ENCODE data around the gene ZFTA.
A peak's percentile ranks its signal among the peaks of the same experiment; 100 is the strongest.
"Not testable (repeated sequence)": the region's sequence is repeated elsewhere in the genome, so short reads cannot be mapped to it uniquely, and the experiment has no call there.

Gene ZFTA

DNA sequence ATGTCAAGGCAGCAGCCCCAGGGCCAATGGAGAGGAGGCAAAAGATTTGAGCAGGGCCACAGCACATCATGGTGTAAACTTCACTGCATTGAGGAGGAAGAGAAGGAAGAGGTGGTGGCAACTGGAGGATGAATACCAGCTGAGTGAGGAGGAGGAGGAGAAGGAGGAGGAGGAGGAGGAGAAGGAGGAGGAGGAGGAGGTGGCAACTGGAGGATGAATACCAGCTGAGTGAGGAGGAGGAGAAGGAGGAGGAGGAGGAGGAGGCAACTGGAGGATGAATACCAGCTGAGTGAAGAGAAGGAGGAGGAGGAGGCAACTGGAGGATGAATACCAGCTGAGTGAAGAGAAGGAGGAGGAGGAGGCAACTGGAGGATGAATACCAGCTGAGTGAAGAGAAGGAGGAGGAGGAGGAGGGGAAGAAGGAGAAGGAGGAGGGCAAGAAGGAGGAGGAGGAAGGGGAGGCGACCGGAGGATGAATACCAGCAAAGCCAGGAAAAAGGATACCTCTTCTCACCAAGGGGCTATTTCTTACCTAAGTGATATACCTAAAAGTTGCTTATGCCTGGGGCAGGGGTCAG is 3.3 kb upstream of the ZFTA start:
- DNase-seq = not testable (repeated sequence)

DNA sequence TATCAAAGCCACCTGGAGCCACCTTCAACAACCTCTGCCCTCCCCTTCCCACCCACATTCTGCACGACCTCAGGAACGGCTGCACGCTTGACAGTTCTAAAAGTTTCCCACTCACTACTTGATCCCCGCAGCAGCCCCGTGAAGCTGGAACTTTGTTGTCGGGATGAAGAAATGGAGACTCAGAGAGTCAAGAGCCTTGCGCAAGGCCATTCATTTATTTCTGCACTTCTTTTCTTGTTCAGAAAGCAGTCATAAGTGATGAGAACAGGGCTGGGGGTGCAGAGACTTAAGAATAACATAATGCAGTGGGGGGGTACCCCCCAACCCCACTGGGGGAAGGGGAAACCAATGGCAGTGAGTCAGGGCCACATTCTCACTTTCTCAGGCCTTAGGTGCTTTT is 2.2 kb upstream of the ZFTA start:
- DNase-seq = no peak

DNA sequence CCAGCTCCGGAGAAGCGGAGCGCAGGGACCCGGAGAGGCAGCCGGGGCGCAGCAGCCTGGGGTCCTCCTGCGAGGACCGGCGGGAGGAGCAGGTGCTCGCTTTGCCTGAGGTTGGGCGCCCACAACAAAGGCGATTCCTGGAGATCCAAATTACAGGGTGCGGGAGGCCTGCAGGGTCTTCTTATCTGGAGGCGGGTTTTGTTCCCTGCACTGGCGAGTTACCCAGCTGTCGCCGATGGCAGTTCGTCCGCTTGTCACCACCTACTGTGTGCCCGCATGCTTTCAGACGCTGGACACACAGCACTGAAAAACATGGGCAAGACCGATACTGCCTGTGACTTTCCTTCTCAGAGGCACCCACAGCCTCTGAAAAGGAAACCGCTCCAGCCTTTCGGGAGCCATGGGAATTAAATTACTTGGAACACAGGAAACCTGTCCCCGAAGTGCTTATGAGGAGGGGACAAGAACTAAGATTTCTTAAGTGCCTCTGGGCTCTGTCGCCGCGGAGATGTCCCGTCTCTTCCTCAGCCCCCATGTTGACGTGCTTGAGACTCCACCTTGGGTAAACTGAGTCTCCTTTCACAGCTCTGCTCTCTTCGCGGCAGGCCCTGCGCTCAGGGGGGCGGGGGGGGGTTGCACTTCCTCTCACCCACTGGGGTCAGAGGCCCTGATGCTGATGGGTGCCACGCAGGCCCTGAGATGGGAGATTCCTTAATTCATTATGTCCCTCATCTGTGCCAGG is 1.3 kb upstream of the ZFTA start:
- DNase-seq = no peak

DNA sequence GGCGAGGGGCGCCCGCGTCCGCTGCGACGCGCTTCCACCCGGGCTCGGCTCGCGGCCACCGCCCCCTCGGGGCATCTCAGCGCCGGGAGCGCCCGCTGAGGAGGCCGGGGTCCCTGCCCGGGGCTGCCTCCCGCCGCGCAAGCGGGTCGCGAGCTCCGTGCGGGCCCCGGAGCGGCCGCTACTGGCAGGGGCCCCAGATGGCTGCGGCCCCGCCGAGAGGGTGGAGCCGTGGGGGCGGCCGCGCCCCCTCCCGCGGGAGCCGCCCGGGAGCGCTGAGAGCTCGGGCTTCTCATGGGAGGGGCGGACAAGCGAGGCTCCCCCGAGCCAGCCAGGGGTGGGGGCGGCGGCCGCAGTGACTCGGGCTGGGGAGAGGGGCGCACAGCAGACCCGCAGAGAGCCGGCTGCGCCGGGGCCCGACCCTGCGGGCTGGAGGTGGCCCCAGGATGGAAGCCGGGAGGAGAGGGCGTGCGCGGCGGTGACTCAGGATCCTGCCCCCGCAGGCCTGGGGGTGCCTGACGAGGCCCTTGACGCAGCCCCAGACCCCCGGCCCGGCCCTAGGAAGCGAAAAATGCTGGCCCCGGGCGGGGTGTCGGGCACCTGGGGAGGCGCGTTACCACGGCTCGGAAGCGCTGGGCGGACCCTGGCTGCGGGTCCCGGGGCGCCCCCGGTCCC is 603 bp upstream of the ZFTA start:
- no peak for DNase-seq

- DNase-seq = peak; percentile 26
Measured at GRCh38 chr11:63767565-63768236, 874 bp downstream of the ZFTA start.

- DNase-seq = no peak
Measured at GRCh38 chr11:63767267-63767564, 1.4 kb downstream of the ZFTA start.

DNA sequence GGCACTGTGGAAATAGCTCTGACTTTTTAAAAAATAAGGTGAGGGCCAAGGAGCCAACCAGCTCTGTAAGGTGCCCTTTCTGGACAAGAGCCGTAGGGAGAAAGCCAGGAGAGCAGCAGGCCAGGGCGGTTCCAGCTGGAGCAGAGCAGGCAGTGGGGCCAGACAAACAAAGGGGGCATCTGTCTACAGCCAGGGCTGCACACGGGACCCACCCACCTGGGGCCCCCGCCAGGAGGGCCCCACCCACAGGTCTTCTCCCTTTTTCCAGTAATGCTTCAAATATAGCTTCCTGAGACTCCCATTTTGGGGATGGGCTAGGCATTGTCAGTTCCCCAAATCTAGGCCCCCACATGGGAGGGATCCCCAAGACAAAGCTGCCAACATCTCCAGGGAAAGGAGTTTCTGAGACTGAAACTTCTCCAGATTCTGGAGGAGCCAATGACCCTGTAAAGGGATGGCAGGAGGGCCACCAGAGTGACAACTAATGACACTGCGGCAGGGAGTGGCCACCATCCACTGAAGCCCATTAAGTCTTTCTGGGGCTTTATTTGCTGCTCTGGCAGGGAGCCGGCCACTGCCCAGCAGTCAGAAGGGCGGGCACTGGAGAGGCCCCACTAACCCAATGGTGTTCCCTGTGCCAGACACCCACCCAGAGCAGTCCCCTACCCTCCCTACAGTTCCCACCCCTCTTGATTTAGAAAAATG is 1.9 kb downstream of the ZFTA start:
- DNase-seq = no peak

GRCh38 chr11:63765688-63766241 is 2.8 kb downstream of the ZFTA start:
- DNase-seq = no peak

DNA sequence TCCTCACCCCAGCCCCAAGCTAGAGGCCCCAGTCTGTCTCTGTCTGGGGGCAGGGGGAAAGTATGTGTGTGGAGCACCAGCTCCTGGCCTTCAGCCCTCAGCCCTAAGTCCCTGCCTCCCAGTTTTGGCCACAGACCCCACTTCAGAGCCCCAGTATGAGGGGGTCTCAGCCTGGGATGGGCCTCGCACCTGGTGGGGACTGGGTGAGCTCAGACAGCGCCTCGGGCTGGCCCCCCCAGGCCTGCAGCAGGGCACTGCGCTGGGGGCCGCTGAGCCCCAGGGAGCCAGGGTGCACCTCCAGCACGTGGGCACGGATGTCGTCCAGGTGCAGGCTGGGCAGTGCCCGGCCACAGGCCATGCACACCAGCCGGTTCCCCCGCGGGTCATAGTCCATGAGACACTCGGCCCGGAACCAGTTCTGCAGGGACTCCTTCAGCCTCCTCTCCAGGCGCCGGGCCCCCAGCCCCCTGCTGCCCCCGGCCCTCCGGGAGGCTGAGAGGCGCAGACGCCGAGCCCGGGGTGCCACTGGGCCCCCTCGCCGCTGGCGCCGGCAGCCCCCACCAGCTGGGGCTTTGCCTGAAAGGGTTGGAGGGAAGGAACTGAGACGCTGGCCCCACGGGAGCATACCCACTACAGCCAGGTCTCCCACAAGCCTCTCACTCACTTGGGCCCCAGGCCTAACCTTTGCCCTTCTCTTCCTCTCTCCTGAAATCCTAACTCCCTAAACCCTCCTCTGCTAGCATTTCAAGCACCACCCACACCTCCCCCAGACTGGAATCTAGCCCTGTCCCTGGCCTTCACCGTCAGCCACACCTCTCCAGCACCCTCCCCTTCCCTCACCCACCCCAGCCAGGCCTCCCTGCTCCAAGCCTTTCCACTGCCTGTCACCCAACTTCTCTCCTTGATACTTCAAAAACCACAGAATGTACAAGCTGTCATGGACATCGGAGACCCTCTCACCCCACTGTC is 3.6 kb downstream of the ZFTA start:
- DNase-seq = no peak

DNA sequence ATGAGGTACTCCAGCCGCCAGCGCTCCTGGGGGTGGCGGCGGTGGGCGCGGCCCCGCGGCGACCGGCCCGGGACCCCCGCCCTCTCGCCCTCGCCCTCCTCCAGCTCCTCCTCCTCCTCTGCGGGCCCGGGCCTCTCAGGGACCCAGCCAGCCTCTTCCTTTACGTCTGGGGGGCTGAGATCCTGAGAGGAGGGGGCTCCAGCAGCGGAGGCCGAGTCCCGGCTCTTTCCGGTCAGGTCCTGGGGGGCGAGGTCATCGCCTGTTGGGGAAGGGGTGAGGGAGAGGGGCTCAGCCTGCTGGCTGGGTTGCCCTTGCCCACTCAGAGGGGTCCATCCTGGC is 4.3 kb downstream of the ZFTA start:
- no peak for DNase-seq

DNA sequence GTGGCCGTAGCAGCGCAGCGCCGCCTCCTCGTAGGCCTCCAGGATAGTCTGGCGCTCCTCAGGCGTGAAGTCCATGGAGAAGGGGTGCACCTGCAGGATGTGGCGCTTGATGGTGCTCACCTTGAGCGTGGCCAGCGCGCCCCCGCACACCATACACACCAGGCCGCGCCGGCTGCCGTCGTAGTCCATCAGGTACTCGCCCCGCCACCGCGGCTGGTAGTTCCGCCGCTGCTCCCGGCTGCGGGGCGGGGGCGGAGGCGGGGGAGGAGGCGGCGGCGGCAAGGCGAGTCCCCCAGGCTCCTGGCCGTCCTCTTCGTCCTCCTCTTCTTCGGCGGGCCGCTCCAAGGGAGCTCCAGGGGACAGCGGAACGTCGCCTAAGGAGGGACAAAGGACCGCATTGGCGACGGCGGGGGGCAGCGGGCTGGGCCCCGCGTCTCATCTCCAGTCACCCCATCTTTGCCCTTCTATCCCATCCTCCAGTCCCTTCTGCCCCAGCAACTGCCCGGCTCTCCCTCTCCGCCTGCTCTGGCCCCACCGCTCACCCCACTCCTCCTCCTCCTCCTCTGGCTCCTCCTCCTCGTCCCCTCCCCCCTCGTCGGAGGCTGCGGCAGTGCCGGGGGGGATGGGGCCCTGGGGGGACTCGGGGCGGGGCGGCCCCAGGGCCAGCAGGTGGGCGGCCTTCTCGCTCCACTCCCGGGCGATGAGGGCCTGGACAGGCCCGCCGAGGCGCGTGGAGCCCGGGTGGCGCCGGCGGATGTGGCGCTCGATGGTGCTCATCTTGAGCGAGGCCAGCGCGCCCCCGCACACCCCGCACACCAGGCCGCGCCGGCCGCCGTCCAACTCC is 4.9 kb downstream of the ZFTA start:
- no peak for DNase-seq

DNA sequence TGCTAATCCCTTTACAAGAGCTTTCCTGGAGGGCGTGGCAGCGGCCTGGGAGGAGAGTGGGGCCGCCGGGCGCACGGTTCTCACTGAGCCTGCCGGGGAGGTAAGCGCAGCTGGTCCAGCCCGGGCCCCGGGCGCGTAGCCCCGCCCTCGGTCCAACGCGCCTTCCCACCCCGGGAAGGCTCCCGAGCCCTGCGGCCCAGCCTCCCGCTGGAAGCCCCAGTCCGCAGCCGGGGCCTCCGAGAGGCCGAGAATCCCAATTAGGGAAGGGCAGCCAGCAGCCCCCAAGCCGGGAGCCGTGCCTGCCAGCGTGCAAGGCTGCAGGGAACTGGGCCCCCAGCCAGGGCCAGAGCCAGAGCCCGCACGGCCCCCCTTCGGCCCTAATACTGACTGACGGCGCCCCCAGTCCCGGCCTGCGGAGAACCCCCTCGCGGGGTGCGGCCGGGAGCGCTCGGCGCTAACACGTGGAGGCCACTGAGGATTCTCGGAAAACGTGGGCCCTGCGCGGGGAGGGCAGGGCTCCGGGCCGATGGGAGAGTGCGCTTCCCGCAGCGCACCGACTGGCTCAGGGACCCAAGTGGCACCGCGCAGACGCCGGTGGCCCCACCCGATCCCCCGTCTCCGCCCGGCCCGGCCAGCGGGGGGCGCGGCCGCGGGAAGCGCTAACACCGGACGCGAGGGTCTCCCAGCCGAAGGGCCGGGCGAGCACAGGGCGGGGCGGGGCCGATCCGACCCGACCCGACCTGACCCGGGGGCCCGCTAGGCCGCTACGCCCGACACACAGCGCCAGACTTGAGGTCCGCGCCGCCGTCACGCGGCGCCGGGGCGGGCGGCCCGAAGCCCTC is 5.7 kb downstream of the ZFTA start:
- DNase-seq = no peak

- no peak for DNase-seq
Measured at GRCh38 chr11:63761931-63762653, 6.5 kb downstream of the ZFTA start.

- DNase-seq = no peak
Measured at GRCh38 chr11:63761188-63761587, 7.4 kb downstream of the ZFTA start.

DNA sequence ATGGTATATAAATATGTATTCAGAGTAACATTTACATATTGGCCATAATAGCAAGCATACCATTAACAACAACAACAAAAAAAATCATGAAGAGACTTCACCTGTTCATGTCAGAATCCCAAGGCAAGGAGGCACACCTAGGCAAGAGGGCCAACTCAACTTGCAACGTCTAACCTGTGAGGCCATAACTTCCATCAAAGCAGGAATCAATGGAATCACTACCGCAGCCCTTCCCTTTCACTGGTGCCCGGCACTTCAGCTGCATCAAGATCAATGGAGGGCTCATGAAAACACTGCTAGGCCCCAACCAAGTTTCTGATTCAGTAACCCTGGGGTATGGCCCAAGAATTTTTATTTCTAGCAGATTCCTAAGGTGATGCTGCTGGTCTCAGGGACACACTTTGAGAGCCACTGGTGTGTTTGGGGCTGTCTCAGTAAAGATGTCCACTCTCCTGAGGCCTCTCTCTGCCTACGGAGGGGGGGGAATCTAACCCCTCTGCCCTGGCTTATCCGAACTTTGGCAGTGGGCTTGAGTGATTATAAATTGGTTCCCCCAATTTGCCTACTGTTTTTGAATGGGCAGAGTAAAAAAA is 8.0 kb downstream of the ZFTA start:
- DNase-seq = no peak

DNA sequence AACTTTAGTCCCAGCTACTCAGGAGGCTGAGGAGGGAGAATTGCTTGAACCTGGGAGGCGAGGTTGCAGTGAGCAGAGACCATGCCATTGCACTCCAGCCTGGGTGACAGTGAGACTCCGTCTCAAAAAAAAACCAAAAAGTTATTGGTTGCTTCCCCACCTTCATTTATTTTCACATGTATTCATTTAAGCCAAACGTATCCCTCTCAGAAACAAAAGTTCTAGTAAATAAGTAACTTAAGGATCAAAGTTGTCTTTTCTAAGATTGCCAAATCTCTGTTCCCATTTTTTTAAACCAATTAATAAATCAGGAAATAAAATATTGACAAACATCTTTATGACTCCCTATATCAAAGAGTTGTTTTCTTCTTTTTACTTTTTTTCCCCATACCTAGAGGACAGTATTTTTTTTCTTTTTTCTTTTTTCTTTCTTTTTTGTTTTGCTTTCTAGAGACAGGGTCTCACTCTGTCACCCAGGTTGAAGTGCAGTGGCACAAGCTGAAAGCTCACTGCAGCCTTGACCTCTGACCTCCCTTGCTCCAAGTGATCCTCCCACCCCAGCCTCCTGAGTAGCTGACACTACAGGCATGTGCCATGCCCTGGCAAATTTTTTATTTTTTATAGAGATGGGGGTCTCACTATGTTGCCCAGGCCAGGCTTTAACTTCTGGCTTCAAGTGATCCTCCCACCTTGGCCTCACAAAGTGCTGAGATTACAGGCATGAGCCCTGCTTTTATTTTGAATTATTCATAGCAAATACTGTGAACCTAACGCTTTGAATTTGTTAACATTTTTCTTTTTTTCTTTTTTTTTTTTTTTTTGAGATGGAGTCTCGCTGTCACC is 11.4 kb downstream of the ZFTA start:
- DNase-seq = no peak

GRCh38 chr11:63749624-63750023 is 19.0 kb downstream of the ZFTA start:
- no peak for DNase-seq

DNA sequence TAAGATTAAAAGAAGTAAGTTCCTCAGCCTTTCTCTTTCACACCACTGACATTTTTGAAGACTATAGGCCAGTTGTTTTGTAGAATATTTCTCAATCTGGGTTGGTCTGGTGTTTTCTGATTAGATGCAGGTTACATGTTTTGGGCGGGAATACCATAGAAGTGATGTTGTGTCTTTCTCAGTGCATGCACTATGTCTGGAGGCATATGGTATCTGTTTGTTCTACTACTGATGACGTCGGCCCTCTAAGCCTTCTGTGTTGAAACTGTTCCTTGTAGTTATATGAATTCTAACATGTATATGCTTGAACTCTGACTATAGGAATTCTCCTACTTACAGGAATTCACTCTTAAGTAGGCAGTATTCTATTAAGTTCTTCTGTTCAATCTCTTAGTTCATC is 21.6 kb downstream of the ZFTA start:
- DNase-seq = no peak

All from MV-4-11 (cell line).